GM18519 (cell line): ENCODE results near the gene TSPAN18.

ENCODE experiments used
- ATAC-seq: cut with Tn5 transposase; IDR thresholded peaks from one replicate; pipeline ENCODE4 v1.9.1; 2021; ENCODE audit warnings: mild to moderate bottlenecking, moderate library complexity; ENCODE audit not compliant: unreplicated experiment, low FRiP score

The TSPAN18 gene

GRCh38 chr11:44904261-44905020 lies 177.7 kb downstream of the TSPAN18 start:
- no peak for ATAC-seq

GRCh38 chr11:44905131-44905866 lies 178.5 kb downstream of the TSPAN18 start:
- ATAC-seq: no peak

- ATAC-seq: no peak
These were observed 179.9 kb downstream of the TSPAN18 start for GRCh38 chr11:44906649-44907048.

GRCh38 chr11:44909557-44909956 lies 182.8 kb downstream of the TSPAN18 start:
- no peak for ATAC-seq

- ATAC-seq: no peak
These were observed 183.8 kb downstream of the TSPAN18 start for GRCh38 chr11:44910591-44910990.

- no peak for ATAC-seq
These were observed 184.5 kb downstream of the TSPAN18 start for GRCh38 chr11:44911029-44911814.

GRCh38 chr11:44912270-44912987 lies 185.7 kb downstream of the TSPAN18 start:
- ATAC-seq: no peak

GRCh38 chr11:44913502-44913901 lies 186.7 kb downstream of the TSPAN18 start:
- no peak for ATAC-seq

GRCh38 chr11:44914105-44914504 lies 187.3 kb downstream of the TSPAN18 start:
- no peak for ATAC-seq

- ATAC-seq: no peak
These were observed 188.2 kb downstream of the TSPAN18 start for GRCh38 chr11:44915004-44915403.

GRCh38 chr11:44915621-44916020 lies 188.9 kb downstream of the TSPAN18 start:
- no peak for ATAC-seq

- no peak for ATAC-seq
These were observed 189.6 kb downstream of the TSPAN18 start for GRCh38 chr11:44916331-44916730.

GRCh38 chr11:44916801-44917385 lies 190.1 kb downstream of the TSPAN18 start:
- ATAC-seq: no peak

GRCh38 chr11:44917741-44918140 lies 191.0 kb downstream of the TSPAN18 start:
- no peak for ATAC-seq

- no peak for ATAC-seq
These were observed 193.7 kb downstream of the TSPAN18 start for GRCh38 chr11:44920451-44920850.

- no peak for ATAC-seq
These were observed 196.4 kb downstream of the TSPAN18 start for GRCh38 chr11:44923115-44923514.

GRCh38 chr11:44923806-44924205 lies 197.0 kb downstream of the TSPAN18 start:
- no peak for ATAC-seq

GRCh38 chr11:44926036-44926435 lies 199.3 kb downstream of the TSPAN18 start:
- no peak for ATAC-seq

- ATAC-seq: no peak
These were observed 200.5 kb downstream of the TSPAN18 start for GRCh38 chr11:44927174-44927661.

- ATAC-seq: no peak
These were observed 201.4 kb downstream of the TSPAN18 start for GRCh38 chr11:44928144-44928543.
